HFFc6 (cell line): ENCODE results near the gene HOXD12. TPM values are rescaled to one million over a fixed set of nuclear protein-coding genes. Genes with fewer than 3 reads are reported as not detected.

ENCODE experiments used
- DNase-seq: peaks from one replicate; pipeline ENCODE4 v3.0.0-alpha.2; 2018
- H3K27ac Mint-ChIP-seq: 2 replicates; pipeline ENCODE4 v1.8.0; 2020; ENCODE audit warnings: mild to moderate bottlenecking, mixed read lengths
- H3K27me3 Mint-ChIP-seq: 2 replicates; pipeline ENCODE4 v1.8.0; 2021; ENCODE audit warnings: mild to moderate bottlenecking, moderate library complexity, mixed read lengths; ENCODE audit not compliant: insufficient read depth
- H3K36me3 Mint-ChIP-seq: 2 replicates; pipeline ENCODE4 v1.8.0; 2021; ENCODE audit warnings: low read depth, mixed read lengths
- H3K4me1 Mint-ChIP-seq: 2 replicates; pipeline ENCODE4 v1.8.0; 2020; ENCODE audit warnings: low read depth, mixed read lengths
- H3K4me3 Mint-ChIP-seq: 2 replicates; pipeline ENCODE4 v1.8.0; 2020; ENCODE audit warnings: mild to moderate bottlenecking, moderate library complexity, mixed read lengths
- H3K9me3 Mint-ChIP-seq: 2 replicates; pipeline ENCODE4 v1.8.0; 2020; ENCODE audit warnings: mild to moderate bottlenecking, mixed read lengths
- CTCF ChIP-seq: fragments of 200-600 bp; sonication (generic); IDR thresholded peaks from 2 replicates; pipeline ENCODE4 v1.5.0; 2021; ENCODE audit warnings: antibody characterized with exemption, mild to moderate bottlenecking
- total RNA-seq, 6 experiments: library from RNA; stranded (reverse); fragmentation: NEBNext Ultra II Directional; extraction: Animal tissue kit (Norgen Biotek cat#: 25700); gene quantifications; 2 replicates in 1 of 6; 3 replicates in 5 of 6; pipeline ENCODE4 v1.2.3, GENCODE V29; 2021

HOXD12 gene
- total RNA-seq, 6 experiments from 2014 or later = 0.19 to 0.36 (median 0.26) TPM; not detected in 2

- peaks cover 12% of the 10 kb centered on the region; the same call in 1 of the 2 replicates for H3K36me3 Mint-ChIP-seq
- no peaks in the 10 kb centered on the region for H3K9me3 Mint-ChIP-seq
- peak; percentile 99 for TF ChIP-seq CTCF
- no peak for DNase-seq
- no peak overlapping the region for H3K27ac Mint-ChIP-seq
- peak overlapping the region; percentile 71 for H3K4me3 Mint-ChIP-seq
- H3K27me3 Mint-ChIP-seq = peaks cover 29% of the 10 kb centered on the region
- peaks cover 41% of the 10 kb centered on the region for H3K4me1 Mint-ChIP-seq
Observed at GRCh38 chr2:176126929-176127773, 27.6 kb downstream of the HOXD12 start.

GRCh38 chr2:176127774-176128072 is 28.1 kb downstream of the HOXD12 start:
- TF ChIP-seq CTCF = no peak
- H3K27me3 Mint-ChIP-seq = peaks cover 35% of the 10 kb centered on the region
- H3K27ac Mint-ChIP-seq = no peak overlapping the region
- no peaks in the 10 kb centered on the region for H3K9me3 Mint-ChIP-seq
- H3K36me3 Mint-ChIP-seq = peaks cover 16% of the 10 kb centered on the region; the same call in 1 of the 2 replicates
- H3K4me1 Mint-ChIP-seq = peaks cover 47% of the 10 kb centered on the region
- H3K4me3 Mint-ChIP-seq = peak overlapping the region; percentile 71
- DNase-seq = no peak

GRCh38 chr2:176128172-176128981 is 28.8 kb downstream of the HOXD12 start:
- Mint-ChIP-seq H3K4me3 (peak overlapping the region; percentile 73), H3K27me3 (peaks cover 36% of the 10 kb centered on the region), H3K9me3 (no peaks in the 10 kb centered on the region), H3K4me1 (peaks cover 52% of the 10 kb centered on the region), H3K36me3 (peaks cover 16% of the 10 kb centered on the region; the same call in 1 of the 2 replicates), H3K27ac (peak overlapping the region; percentile 11; the same call in 1 of the 2 replicates)
- no peak for DNase-seq
- no peak for TF ChIP-seq CTCF

- no peak for TF ChIP-seq CTCF
- peak; percentile 56 for DNase-seq
- Mint-ChIP-seq H3K27ac (peak within 1 kb of the TSS; percentile 61; the same call in 1 of the 2 replicates), H3K36me3 (peaks cover 16% of the 10 kb centered on the region; the same call in 1 of the 2 replicates), H3K9me3 (no peaks in the 10 kb centered on the region), H3K4me1 (peaks cover 52% of the 10 kb centered on the region), H3K4me3 (peak within 1 kb of the TSS; percentile 90), H3K27me3 (peaks cover 35% of the 10 kb centered on the region)
Observed at GRCh38 chr2:176128982-176129796, 29.6 kb downstream of the HOXD12 start, which contains the start of gene HOXD8. Gene HOXD8, plus strand, starts transcription at chr2:176129705. Its CDS starts 662 bp downstream, at chr2:176130367.

- peaks cover 32% of the 10 kb centered on the region for H3K27me3 Mint-ChIP-seq
Observed at GRCh38 chr2:176129813-176130146, 30.2 kb downstream of the HOXD12 start.

More at GRCh38 chr2:176129813-176130146, 30.2 kb downstream of the HOXD12 start:
- peak overlapping the region; percentile 68 for H3K4me3 Mint-ChIP-seq
- H3K36me3 Mint-ChIP-seq = peaks cover 16% of the 10 kb centered on the region; the same call in 1 of the 2 replicates
- no peak for DNase-seq
- H3K27ac Mint-ChIP-seq = no peak overlapping the region
- peaks cover 52% of the 10 kb centered on the region for H3K4me1 Mint-ChIP-seq
- H3K9me3 Mint-ChIP-seq = no peaks in the 10 kb centered on the region
- no peak for TF ChIP-seq CTCF
